Breast epithelium (tissue), 4 donors: ENCODE results near the gene CCDC15. TPM values are rescaled to one million over a fixed set of nuclear protein-coding genes. Genes with fewer than 3 reads are reported as not detected.

Source experiments
- DNase-seq, 2 donors: peaks; one replicate each; pipeline ENCODE4 v3.0.0-alpha.2; 2019; ENCODE audit warnings: low spot score in 2 of 2
- H3K27ac ChIP-seq, 2 donors: fragments of 200-600 bp; sonication (generic) in 1 of 2; one replicate each; pipeline ENCODE4 v1.5.1; 2016 to 2019; ENCODE audit warnings: mild to moderate bottlenecking in 1 of 2
- H3K27me3 ChIP-seq, 2 donors: fragments of 200-600 bp; sonication (generic) in 1 of 2; one replicate each; pipeline versions ENCODE4 v1.5.1 to v1.6.0; 2017 to 2019; ENCODE audit warnings: control low read depth in 1 of 2, mild to moderate bottlenecking in 1 of 2
- H3K36me3 ChIP-seq: fragments of 200-600 bp; one replicate; pipeline ENCODE4 v1.5.1; 2019
- H3K4me1 ChIP-seq, 2 donors: fragments of 200-600 bp; sonication (generic); one replicate each; pipeline ENCODE4 v1.5.1; 2016 to 2019; ENCODE audit warnings: control low read depth in 1 of 2
- H3K4me3 ChIP-seq, 3 donors: fragments of 200-600 bp; sonication (generic); 1 replicate in 2 of 3; 2 replicates in 1 of 3; pipeline ENCODE4 v1.5.1; 2016 to 2019; ENCODE audit warnings: mild to moderate bottlenecking in 3 of 3, moderate library complexity in 2 of 3
- H3K9me3 ChIP-seq, 2 donors: fragments of 200-600 bp; sonication (generic) in 1 of 2; one replicate each; pipeline ENCODE4 v1.5.1; 2016 to 2019; ENCODE audit warnings: control low read depth in 1 of 2
- CTCF ChIP-seq, 3 donors: fragments of 450-650 bp; IDR thresholded peaks; one replicate each; pipeline ENCODE4 v1.5.1; 2016 to 2017; ENCODE audit warnings: antibody characterized with exemption in 3 of 3, mild to moderate bottlenecking in 3 of 3, moderate library complexity in 3 of 3
- POLR2A ChIP-seq: fragments of 450-650 bp; IDR thresholded peaks from one replicate; pipeline ENCODE4 v1.6.1; 2016; ENCODE audit warnings: antibody characterized with exemption, mild to moderate bottlenecking, moderate library complexity
- POLR2AphosphoS5 ChIP-seq, 3 donors: sonication (generic); formaldehyde crosslinking; IDR thresholded peaks; one replicate each; pipeline ENCODE4 v1.6.1; 2017; ENCODE audit warnings: antibody characterized with exemption in 3 of 3
- intact Hi-C: fragments of 100-400 bp; cut with DNase I; formaldehyde crosslinking; loops from one replicate; pipeline ENCODE4 v1.15.1; 2023; ENCODE audit warnings: low total_unique reads
- total RNA-seq, 3 donors: library from RNA; depleted of rRNA; stranded (reverse); fragments of >200 nt; gene quantifications; one replicate each; pipeline ENCODE4 v1.1.0, GENCODE V29; 2016

The CCDC15 gene
- total RNA-seq, 3 donors from 2014 or later = 2.1 to 4.4 (median 2.6) TPM

- intact Hi-C loops = no loop called here
- no peak for TF ChIP-seq CTCF (IDR thresholded peaks at IDR 0.05)
- TF ChIP-seq POLR2A = no peak
- TF ChIP-seq POLR2AphosphoS5 (IDR thresholded peaks at IDR 0.05) = no peak
Observed at GRCh38 chr11:124923296-124923695, 30.7 kb upstream of the CCDC15 start.

GRCh38 chr11:124928942-124929665, 24.9 kb upstream of the CCDC15 start:
- TF ChIP-seq CTCF (IDR thresholded peaks at IDR 0.05) (no peak), POLR2AphosphoS5 (IDR thresholded peaks at IDR 0.05) (no peak), POLR2A (no peak)
- no peaks in the 10 kb centered on the region for H3K4me1 ChIP-seq
- DNase-seq = no peak
- no peak overlapping the region for H3K27ac ChIP-seq
- no peaks in the 10 kb centered on the region for H3K27me3 ChIP-seq
- H3K9me3 ChIP-seq = no peaks in the 10 kb centered on the region
- no peaks in the 10 kb centered on the region for H3K36me3 ChIP-seq
- no peak overlapping the region for H3K4me3 ChIP-seq
- intact Hi-C loops = no loop called here

More at GRCh38 chr11:124923296-124923695, 30.7 kb upstream of the CCDC15 start:
- no peaks in the 10 kb centered on the region for H3K9me3 ChIP-seq
- no peaks in the 10 kb centered on the region for H3K27me3 ChIP-seq
- no peaks in the 10 kb centered on the region for H3K36me3 ChIP-seq
- H3K27ac ChIP-seq = no peak overlapping the region
- H3K4me3 ChIP-seq = no peak overlapping the region
- DNase-seq = no peak
- no peaks in the 10 kb centered on the region for H3K4me1 ChIP-seq

- no peaks in the 10 kb centered on the region for H3K9me3 ChIP-seq
- no peaks in the 10 kb centered on the region for H3K36me3 ChIP-seq
- no peak overlapping the region for H3K4me3 ChIP-seq
- no peak for DNase-seq
- intact Hi-C loops = no loop called here
- no peaks in the 10 kb centered on the region for H3K4me1 ChIP-seq
- TF ChIP-seq CTCF (IDR thresholded peaks at IDR 0.05) = no peak
- no peak for TF ChIP-seq POLR2A
- no peak for TF ChIP-seq POLR2AphosphoS5 (IDR thresholded peaks at IDR 0.05)
- no peak overlapping the region for H3K27ac ChIP-seq
- H3K27me3 ChIP-seq = no peaks in the 10 kb centered on the region
Observed at GRCh38 chr11:124930799-124931198, 23.2 kb upstream of the CCDC15 start.

GRCh38 chr11:124934862-124935547, 19.0 kb upstream of the CCDC15 start:
- Histone ChIP-seq H3K4me3 (no peak overlapping the region), H3K27me3 (no peaks in the 10 kb centered on the region), H3K27ac (no peak overlapping the region), H3K4me1 (no peaks in the 10 kb centered on the region), H3K36me3 (no peaks in the 10 kb centered on the region), H3K9me3 (no peaks in the 10 kb centered on the region)
- DNase-seq = no peak
- intact Hi-C loops = no loop called here
- TF ChIP-seq CTCF (IDR thresholded peaks at IDR 0.05) (no peak), POLR2A (no peak), POLR2AphosphoS5 (IDR thresholded peaks at IDR 0.05) (no peak)
